ENCODE results near the gene POLR2C.

POLR2C gene

GRCh38 chr16:57462978-57463362, 491 bp downstream of the POLR2C start:
- peak; percentile 5 for DNase-seq

GRCh38 chr16:57464523-57464922, 2.0 kb downstream of the POLR2C start:
- no peak for DNase-seq

GRCh38 chr16:57468346-57468745, 5.9 kb downstream of the POLR2C start:
- DNase-seq: no peak

- DNase-seq: no peak
These were observed 6.6 kb downstream of the POLR2C start for GRCh38 chr16:57469046-57469445.

GRCh38 chr16:57469917-57470470, 7.5 kb downstream of the POLR2C start:
- no peak for DNase-seq

- no peak for DNase-seq
These were observed 8.2 kb downstream of the POLR2C start for GRCh38 chr16:57470711-57471110.

- no peak for DNase-seq
These were observed 8.7 kb downstream of the POLR2C start for GRCh38 chr16:57471209-57471608.

- DNase-seq: no peak
These were observed 9.6 kb downstream of the POLR2C start for GRCh38 chr16:57471852-57472664.

- no peak for DNase-seq
These were observed 10.2 kb downstream of the POLR2C start for GRCh38 chr16:57472665-57473060.

- DNase-seq: no peak
These were observed 10.8 kb downstream of the POLR2C start for GRCh38 chr16:57473176-57473840.

GRCh38 chr16:57473906-57474305, 11.4 kb downstream of the POLR2C start:
- no peak for DNase-seq

- no peak for DNase-seq
These were observed 12.5 kb downstream of the POLR2C start for GRCh38 chr16:57474671-57475661.

- peak; percentile 38 for DNase-seq
These were observed 13.3 kb downstream of the POLR2C start for GRCh38 chr16:57475711-57476339.

GRCh38 chr16:57476546-57477410, 14.3 kb downstream of the POLR2C start:
- DNase-seq: no peak

GRCh38 chr16:57477531-57478202, 15.2 kb downstream of the POLR2C start:
- no peak for DNase-seq

GRCh38 chr16:57478396-57479204, 16.1 kb downstream of the POLR2C start:
- no peak for DNase-seq

GRCh38 chr16:57479205-57479975, 16.9 kb downstream of the POLR2C start:
- DNase-seq: no peak

- DNase-seq: no peak
These were observed 17.7 kb downstream of the POLR2C start for GRCh38 chr16:57479976-57480753.

Measured in activated T-cell treated with anti-CD3 and anti-CD28 coated beads for 4 hours (primary cell).